ENCODE measurements around the gene STRIP1.
"Not testable (repeated sequence)": the region's sequence is repeated elsewhere in the genome, so short reads cannot be mapped to it uniquely, and the experiment has no call there.

STRIP1 gene

DNA sequence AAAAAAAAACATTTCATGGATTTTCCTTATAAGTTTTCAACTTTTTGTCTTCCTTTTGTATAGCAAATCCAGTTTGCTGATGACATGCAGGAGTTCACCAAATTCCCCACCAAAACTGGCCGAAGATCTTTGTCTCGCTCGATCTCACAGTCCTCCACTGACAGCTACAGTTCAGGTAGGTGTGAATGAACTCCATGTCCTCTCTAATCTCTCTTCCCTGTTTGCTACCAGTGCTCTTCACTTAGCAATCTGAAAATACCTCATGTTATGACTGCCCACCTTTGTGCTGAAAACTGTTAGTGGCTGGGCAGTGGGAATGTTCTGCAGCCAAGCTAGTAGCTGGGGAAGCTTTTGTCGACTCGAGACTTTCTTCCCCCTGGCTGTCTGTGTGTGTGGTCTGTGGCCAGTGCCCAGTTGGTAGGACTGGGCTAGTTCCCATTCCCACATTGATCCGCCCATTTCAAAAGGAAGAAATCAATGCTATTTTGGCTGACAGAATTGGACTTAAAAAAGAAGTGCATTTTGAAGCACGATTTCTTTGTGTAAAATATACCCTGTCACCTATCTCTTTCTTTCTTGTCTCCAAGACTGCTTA is 25.4 kb upstream of the STRIP1 start:
- no peak for DNase-seq

DNA sequence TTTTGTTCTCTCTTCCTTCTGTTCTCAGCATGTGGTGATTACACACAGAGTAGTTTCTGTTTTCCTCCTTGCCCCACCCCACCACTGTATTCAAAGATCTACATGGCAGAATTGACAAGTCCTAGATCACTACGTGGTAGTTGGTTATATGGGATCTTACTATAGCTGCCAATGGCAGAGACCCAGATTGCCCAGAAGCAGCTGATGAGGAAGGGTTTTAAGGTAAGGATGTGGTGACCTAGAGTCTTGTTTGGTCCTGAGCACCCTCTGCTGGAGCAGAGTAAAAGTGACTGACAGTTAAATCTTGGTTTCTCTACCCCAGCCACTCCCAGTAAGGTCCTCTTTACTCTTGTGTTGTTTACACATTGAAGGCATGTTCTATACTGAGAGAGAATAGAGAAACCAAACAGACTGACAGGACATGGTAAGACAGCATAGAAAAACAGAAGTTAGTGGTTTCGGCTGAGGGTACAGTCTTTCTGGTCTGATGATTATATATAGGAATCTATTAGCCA is 22.8 kb upstream of the STRIP1 start:
- DNase-seq = peak; percentile 67

- DNase-seq = peak; percentile 71
Measured at GRCh38 chr1:110012100-110012780, 22.2 kb upstream of the STRIP1 start.

DNA sequence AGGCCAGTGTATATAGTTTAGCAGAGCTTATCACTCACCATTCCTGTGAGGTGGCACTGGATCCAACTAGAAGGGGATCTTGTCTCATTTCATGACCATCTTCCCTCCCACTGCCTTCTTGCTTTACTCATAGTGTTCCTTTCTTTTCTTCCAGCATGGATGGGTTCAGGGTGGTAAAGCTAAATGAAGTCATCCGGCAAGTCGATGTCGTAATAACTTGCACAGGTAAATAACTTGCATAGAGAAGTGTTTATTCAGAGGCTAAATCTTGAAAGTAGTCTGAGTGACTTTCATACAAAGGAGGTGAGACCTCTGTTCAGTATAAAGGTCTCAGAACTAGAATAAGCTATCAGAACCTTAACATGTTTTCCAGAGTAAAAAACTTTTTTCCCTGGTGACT is 16.6 kb upstream of the STRIP1 start:
- no peak for DNase-seq

DNA sequence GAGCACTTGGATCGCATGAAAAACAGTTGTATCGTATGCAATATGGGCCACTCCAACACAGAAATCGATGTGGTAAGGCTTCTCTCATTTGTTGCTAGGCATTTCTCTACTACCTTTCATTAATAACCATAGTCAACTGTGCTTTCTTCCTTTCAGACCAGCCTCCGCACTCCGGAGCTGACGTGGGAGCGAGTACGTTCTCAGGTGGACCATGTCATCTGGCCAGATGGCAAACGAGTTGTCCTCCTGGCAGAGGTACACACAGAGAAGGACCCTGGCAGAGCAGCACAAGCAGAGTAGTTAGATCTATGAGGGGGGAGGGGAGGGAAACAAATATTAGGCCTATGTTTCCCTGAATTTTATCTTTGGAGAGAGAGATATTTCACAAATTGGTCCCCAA is 16.0 kb upstream of the STRIP1 start:
- no peak for DNase-seq

GRCh38 chr1:110019770-110020169 is 14.7 kb upstream of the STRIP1 start:
- no peak for DNase-seq

- DNase-seq = no peak
Measured at GRCh38 chr1:110021285-110021684, 13.1 kb upstream of the STRIP1 start.

DNA sequence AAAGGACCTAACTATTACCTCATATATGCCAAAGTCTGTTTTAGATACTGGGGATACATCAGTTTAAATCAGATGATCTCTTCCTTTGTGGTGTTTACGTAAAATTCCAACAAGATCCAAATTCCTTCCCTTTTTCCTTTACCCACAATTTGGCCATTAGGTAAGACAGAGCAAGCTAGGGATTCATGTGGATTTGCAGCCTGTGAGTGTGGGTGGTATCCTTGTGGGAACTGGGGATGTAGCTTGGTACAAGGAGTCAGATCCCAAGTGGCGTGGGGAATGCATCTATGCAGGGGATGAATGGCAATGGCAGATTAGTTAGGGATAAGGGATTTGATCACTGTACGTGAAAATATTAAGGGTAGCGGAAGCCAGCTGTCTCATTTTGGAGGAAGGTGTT is 9.8 kb upstream of the STRIP1 start:
- no peak for DNase-seq

- DNase-seq = not testable (repeated sequence)
Measured at GRCh38 chr1:110030687-110031086, 3.7 kb upstream of the STRIP1 start.

DNA sequence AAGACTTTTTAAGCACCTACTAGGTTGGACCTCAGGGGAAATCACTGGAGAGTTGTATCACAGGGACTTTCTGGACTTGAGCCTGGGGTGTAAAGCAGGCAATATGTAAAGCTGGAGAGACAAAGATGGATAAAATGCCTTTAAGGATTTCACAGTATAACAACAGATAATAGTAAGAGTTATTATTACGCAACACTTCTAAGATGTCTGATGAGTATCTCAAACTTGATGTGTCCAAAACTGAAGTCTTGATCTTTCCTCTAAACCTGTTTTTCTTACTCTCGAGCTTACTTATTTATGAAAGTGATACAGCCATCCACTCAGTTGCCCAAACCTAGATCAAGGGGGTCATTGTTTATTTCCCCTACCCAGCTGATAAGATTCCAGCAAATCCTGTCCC is 2.1 kb upstream of the STRIP1 start:
- DNase-seq = no peak

DNA sequence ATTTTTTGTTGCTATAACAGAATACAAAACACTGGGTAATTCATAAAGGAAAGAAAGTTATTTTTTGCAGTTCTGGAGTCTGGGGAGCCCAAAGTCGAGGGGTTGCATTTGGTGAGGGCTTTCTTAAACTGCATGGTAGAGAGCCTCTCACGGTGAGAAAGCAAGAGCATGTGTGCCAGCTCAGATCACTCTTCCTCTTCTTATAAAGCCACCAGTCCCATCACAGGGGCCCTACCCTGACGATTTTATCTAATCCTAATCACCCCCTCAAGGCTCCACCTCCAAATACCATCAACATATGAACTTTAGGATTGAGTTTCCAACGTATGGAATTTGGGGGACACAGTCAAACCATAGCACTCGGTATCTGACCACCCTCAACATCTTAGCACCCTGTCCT is 1.0 kb upstream of the STRIP1 start:
- no peak for DNase-seq

- no peak for DNase-seq
Measured at GRCh38 chr1:110034040-110034450, 379 bp upstream of the STRIP1 start.

GRCh38 chr1:110035236-110035752 is 870 bp downstream of the STRIP1 start:
- no peak for DNase-seq

GRCh38 chr1:110038271-110038670 is 3.8 kb downstream of the STRIP1 start:
- no peak for DNase-seq

DNA sequence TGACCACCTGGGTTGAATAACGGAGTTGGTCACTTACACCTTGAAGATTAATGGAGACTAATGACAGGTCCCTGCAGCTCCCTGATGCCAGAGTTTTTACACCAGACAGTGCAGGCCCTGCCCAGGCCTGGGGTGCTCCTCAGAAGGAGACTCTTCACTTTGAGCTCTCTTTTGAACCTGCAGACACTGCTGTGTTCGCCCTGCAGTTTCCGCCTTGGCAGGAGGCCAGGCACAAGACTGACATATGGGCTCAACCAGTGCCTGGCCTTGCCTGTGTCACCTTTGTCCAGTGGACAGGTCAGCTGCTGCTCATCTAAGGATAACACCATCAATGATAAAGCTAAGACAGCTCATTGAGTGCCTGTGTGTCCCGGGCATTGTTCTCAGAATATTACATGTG is 5.2 kb downstream of the STRIP1 start:
- DNase-seq = no peak

DNA sequence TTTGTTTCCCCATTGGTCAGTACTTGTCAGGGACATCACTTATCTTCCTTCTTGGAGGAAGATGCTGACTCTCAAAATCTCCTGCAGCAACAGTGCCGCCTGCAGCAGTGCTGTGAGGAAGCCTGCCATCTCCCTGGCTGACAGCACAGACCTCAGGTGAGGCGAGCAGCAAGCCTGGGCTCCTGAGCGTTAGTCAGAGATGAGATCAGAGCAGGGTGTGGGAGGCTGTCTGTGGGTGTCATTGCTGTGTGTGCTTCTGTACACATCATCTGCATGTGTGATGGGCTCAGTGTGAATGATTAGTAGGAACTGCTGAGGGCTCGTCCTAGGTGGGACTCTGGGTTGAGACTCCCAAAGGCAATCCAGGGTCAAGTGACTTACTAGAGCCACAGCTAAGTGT is 6.1 kb downstream of the STRIP1 start:
- no peak for DNase-seq

GRCh38 chr1:110043016-110043415 is 8.6 kb downstream of the STRIP1 start:
- no peak for DNase-seq

DNA sequence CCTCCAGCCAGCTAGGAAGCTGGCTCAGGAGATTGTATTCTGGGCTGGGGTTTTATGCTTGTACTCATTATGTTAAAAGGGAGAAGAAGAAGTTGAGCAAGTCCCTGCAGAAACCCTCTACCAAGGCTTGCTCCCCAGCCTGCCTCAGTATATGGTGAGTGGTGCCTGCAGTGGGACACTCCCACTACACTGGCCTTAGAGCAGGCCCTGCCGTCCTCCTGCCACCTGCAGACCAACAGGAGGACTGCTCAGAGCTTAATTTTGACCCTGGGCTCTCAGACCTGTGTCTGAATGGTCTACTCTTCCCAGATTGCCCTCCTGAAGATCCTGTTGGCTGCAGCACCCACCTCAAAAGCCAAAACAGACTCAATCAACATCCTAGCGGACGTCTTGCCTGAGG is 13.0 kb downstream of the STRIP1 start:
- DNase-seq = no peak

DNA sequence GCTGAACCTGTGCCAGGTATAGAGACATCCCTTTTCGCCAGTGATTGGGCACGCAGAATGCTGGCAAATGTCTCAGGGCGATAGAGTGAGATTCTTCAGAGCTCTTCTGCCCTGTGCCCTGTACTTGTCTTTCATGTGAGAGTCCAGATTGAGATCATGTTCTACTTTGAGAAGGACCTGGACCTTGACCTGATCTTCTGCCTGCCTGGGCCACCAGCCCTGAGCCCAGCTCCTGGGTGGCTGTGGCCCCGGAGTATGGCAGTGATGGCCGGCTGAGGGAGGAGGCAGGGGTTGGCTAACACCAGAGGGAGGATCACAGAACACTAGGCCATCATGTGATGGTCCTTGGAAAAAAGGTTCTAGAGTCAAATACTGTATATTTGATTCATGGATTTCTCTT is 13.8 kb downstream of the STRIP1 start:
- DNase-seq = no peak

DNA sequence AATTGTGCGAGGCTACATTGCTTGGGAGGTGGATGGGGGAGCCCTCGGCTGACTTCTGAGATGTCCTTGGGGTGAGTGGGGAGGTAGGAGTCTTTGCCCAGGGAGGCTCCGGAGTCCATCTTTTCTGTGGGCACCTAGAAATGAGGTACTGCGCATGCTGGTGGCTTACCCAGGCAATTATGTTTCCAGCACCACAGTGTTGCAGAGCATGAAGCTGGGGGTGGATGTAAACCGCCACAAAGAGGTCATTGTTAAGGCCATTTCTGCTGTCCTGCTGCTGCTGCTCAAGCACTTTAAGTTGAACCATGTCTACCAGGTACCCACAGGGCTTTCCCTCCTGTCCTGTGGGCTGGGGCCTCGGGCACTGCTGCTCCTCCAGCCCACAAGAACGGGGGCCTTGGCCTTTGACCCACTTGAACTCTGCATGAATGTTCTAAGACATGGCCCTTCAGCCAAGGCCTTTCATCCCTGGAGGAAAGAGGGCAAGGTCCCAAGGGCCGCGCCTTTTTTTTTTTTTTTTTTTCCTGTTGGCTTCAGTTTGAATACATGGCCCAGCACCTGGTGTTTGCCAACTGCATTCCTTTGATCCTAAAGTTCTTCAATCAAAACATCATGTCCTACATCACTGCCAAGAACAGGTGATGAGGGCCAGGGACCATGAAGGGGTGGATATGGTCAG is 14.6 kb downstream of the STRIP1 start:
- DNase-seq = no peak

- no peak for DNase-seq
Measured at GRCh38 chr1:110049801-110050601, 15.6 kb downstream of the STRIP1 start.

GRCh38 chr1:110050602-110051261 is 16.3 kb downstream of the STRIP1 start:
- no peak for DNase-seq

GRCh38 chr1:110051262-110051648 is 16.8 kb downstream of the STRIP1 start:
- no peak for DNase-seq
